Measurements from ENCODE around the gene CCDC188. TPM values are rescaled to one million over a fixed set of nuclear protein-coding genes. Genes with fewer than 3 reads are reported as not detected.

Gene CCDC188
- total and polyA plus RNA-seq, 2 of the 13 experiments (the other 11 are each of a cell fraction or from before 2014, with no cell fraction given): not detected

DNA sequence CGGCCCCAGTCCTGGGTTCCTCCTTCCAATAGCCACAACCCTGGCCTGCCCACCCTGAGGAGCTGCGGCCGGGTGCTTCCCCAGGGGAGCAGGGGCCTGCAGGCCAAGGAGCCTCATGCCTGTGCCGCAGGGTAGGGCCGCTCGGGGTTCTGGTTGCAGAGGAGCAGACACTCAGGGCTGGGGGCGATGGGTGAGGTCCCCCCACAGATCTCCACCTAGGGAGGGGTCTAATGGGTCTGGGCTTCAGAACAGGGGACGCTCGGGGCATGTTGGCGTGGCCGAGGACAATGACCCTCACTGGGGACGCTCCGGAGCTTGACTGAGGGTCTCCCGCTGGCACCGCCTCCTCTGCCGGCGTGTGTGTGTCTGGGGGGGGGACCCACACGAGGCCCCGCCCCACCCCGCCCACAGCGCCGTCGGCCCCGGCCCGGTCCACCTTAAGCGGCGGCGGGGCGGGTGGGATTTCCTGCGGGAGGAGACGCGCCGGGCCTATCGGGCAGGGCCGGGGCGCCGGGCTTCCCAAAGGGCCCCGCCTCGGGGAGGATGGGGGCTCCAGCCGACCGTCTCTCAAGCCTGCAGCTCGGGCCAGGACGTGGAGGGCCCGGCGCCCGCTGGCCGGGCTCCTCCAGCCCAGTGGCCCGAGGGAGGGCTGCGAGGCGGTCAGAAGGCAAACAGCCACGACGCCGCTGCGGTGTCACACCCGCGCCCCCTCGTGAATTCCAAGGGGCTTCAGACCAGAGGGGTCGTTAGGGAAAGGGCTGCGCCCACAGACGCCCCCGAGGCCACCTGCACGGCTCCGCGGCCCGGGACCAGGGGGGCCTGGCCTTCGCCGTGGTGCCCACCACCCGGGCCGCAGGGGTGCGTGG, 19.9 kb downstream of the CCDC188 start (continued):
- TF ChIP-seq, protein P1, sequence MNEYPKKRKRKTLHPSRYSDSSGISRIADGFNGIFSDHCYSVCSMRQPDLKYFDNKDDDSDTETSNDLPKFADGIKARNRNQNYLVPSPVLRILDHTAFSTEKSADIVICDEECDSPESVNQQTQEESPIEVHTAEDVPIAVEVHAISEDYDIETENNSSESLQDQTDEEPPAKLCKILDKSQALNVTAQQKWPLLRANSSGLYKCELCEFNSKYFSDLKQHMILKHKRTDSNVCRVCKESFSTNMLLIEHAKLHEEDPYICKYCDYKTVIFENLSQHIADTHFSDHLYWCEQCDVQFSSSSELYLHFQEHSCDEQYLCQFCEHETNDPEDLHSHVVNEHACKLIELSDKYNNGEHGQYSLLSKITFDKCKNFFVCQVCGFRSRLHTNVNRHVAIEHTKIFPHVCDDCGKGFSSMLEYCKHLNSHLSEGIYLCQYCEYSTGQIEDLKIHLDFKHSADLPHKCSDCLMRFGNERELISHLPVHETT (CRISPR knock-in tag; conservative IDR thresholded peaks at IDR 0.05): no peak; the same call in 1 of the 2 replicates
- TF ChIP-seq ZNF883 (CRISPR knock-in tag; IDR thresholded peaks at IDR 0.05; ENCODE audit: not compliant biosample characterization) (peak; percentile 29), HCFC1 (IDR thresholded peaks at IDR 0.05; ENCODE audit: low read depth, low read length) (no peak), FOSL2 (CRISPR knock-in tag; IDR thresholded peaks at IDR 0.05) (no peak), ZSCAN22 (CRISPR knock-in tag; IDR thresholded peaks at IDR 0.05) (no peak), ZNF20 (CRISPR knock-in tag; IDR thresholded peaks at IDR 0.05) (no peak), POLR2AphosphoS5 (IDR thresholded peaks at IDR 0.05; ENCODE audit: low read depth, low read length) (no peak), ZBTB20 (CRISPR knock-in tag; IDR thresholded peaks at IDR 0.05; ENCODE audit: borderline replicate concordance, low read depth) (no peak), ATAD3A (CRISPR knock-in tag; IDR thresholded peaks at IDR 0.05) (no peak), FOXP1 (IDR thresholded peaks at IDR 0.05) (no peak), FOXP1 (CRISPR knock-in tag; IDR thresholded peaks at IDR 0.05) (no peak), ISL2 (CRISPR knock-in tag; IDR thresholded peaks at IDR 0.05) (no peak), ZNF746 (CRISPR knock-in tag; IDR thresholded peaks at IDR 0.05) (peak; percentile 19; the same call in 1 of the 2 replicates), SALL1 (CRISPR knock-in tag; IDR thresholded peaks at IDR 0.05) (peak; percentile 27), ZNF431 (CRISPR knock-in tag; IDR thresholded peaks at IDR 0.05; ENCODE audit: borderline replicate concordance, low read depth) (no peak), CEBPG (CRISPR knock-in tag; IDR thresholded peaks at IDR 0.05) (no peak), AGO1 (IDR thresholded peaks at IDR 0.05; ENCODE audit: low read depth, low read length, poor library complexity, severe bottlenecking) (peak; percentile 44)
- TF ChIP-seq, protein P2, sequence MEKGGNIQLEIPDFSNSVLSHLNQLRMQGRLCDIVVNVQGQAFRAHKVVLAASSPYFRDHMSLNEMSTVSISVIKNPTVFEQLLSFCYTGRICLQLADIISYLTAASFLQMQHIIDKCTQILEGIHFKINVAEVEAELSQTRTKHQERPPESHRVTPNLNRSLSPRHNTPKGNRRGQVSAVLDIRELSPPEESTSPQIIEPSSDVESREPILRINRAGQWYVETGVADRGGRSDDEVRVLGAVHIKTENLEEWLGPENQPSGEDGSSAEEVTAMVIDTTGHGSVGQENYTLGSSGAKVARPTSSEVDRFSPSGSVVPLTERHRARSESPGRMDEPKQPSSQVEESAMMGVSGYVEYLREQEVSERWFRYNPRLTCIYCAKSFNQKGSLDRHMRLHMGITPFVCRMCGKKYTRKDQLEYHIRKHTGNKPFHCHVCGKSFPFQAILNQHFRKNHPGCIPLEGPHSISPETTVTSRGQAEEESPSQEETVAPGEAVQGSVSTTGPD (CRISPR knock-in tag; IDR thresholded peaks at IDR 0.05): no peak
- TF ChIP-seq, protein P3, sequence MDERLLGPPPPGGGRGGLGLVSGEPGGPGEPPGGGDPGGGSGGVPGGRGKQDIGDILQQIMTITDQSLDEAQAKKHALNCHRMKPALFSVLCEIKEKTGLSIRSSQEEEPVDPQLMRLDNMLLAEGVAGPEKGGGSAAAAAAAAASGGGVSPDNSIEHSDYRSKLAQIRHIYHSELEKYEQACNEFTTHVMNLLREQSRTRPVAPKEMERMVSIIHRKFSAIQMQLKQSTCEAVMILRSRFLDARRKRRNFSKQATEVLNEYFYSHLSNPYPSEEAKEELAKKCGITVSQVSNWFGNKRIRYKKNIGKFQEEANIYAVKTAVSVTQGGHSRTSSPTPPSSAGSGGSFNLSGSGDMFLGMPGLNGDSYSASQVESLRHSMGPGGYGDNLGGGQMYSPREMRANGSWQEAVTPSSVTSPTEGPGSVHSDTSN (CRISPR knock-in tag; IDR thresholded peaks at IDR 0.05): no peak
- TF ChIP-seq, protein P4, sequence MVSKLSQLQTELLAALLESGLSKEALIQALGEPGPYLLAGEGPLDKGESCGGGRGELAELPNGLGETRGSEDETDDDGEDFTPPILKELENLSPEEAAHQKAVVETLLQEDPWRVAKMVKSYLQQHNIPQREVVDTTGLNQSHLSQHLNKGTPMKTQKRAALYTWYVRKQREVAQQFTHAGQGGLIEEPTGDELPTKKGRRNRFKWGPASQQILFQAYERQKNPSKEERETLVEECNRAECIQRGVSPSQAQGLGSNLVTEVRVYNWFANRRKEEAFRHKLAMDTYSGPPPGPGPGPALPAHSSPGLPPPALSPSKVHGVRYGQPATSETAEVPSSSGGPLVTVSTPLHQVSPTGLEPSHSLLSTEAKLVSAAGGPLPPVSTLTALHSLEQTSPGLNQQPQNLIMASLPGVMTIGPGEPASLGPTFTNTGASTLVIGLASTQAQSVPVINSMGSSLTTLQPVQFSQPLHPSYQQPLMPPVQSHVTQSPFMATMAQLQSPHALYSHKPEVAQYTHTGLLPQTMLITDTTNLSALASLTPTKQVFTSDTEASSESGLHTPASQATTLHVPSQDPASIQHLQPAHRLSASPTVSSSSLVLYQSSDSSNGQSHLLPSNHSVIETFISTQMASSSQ (IDR thresholded peaks at IDR 0.05; ENCODE audit: low read depth): no peak
- TF ChIP-seq, protein P4 (CRISPR knock-in tag; IDR thresholded peaks at IDR 0.05; ENCODE audit: borderline replicate concordance): no peak
- TF ChIP-seq, protein P5, sequence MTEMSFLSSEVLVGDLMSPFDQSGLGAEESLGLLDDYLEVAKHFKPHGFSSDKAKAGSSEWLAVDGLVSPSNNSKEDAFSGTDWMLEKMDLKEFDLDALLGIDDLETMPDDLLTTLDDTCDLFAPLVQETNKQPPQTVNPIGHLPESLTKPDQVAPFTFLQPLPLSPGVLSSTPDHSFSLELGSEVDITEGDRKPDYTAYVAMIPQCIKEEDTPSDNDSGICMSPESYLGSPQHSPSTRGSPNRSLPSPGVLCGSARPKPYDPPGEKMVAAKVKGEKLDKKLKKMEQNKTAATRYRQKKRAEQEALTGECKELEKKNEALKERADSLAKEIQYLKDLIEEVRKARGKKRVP (CRISPR knock-in tag; IDR thresholded peaks at IDR 0.05): no peak
